HG02610 (cell line): ENCODE data around the gene FCN3.

Source experiments
- ATAC-seq: cut with Tn5 transposase; IDR thresholded peaks from one replicate; pipeline ENCODE4 v1.9.1; 2021; ENCODE audit warnings: mild to moderate bottlenecking, moderate library complexity; ENCODE audit not compliant: unreplicated experiment

FCN3 gene

GRCh38 chr1:27381969-27382762, 7.5 kb upstream of the FCN3 start:
- no peak for ATAC-seq

DNA sequence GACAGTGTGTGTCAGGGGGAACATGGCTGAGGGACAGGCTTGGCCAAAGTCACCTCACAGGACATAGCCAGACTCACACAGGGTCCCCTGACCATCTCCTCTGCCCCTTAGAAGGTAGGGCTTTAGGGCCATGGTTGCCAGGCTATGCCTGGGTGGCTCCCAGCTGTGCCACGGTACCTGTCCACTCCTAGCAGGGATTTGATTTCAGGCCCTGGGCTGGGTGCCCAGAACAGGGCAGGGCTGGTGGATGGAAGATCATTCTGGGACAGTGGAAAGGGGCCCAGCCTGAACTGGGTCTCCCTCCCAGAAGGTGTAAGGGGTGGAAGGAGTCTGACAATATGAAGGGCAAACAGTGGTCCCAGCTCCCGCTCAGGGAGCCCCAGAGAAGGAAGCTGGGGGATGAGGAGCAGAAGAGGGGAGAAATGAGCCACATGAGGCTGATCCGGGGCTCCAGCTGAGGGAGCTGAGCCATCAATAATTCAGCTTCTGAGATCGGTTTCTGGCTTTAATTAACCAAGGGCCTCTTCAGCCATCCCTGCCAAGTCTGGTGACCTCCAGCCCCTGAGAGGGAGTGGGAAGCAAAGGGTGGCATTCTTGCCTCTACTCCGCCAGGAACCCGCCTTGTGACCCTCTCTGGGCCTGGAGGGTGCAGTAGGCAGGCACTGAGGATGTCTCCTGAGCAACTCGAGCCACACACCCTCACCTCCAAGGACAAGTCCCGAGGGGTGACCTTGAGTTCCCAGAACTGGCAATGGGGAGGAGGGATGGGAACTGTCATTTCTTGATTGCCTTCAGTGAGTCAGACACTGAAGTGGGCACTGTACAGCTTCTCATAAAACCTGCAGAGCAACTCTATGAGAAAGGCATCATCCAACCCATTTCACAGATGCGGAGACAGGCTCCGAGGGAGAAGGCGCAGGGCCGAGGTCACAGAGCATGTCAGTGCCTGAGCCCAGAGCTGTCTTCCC, 6.4 kb upstream of the FCN3 start:
- no peak for ATAC-seq

DNA sequence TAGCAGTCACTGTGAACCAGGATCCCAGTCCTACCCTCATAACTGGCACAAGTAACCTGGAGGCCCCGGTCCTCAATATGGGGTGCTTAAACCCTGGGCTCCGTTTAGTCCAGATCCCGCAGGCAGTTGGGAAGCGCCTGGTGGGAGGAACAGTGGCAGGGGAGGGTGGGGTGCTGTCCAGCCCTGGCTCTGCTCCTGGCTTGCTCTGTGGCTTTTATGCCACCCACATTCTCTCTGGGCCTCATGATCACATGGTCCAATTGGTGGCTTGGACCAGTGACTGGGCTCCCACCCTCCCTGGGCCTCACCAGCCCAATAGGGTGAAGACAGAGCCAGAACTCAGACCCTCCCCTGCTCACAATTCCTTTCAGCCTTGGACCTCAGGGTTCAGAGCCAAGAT, 5.6 kb upstream of the FCN3 start:
- ATAC-seq = no peak

- ATAC-seq = no peak
Observed at GRCh38 chr1:27379564-27380122, 5.0 kb upstream of the FCN3 start.

GRCh38 chr1:27377760-27378495, 3.3 kb upstream of the FCN3 start:
- no peak for ATAC-seq

GRCh38 chr1:27372808-27373690, 1.6 kb downstream of the FCN3 start:
- ATAC-seq = no peak

- no peak for ATAC-seq
Observed at GRCh38 chr1:27372022-27372807, 2.4 kb downstream of the FCN3 start.

DNA sequence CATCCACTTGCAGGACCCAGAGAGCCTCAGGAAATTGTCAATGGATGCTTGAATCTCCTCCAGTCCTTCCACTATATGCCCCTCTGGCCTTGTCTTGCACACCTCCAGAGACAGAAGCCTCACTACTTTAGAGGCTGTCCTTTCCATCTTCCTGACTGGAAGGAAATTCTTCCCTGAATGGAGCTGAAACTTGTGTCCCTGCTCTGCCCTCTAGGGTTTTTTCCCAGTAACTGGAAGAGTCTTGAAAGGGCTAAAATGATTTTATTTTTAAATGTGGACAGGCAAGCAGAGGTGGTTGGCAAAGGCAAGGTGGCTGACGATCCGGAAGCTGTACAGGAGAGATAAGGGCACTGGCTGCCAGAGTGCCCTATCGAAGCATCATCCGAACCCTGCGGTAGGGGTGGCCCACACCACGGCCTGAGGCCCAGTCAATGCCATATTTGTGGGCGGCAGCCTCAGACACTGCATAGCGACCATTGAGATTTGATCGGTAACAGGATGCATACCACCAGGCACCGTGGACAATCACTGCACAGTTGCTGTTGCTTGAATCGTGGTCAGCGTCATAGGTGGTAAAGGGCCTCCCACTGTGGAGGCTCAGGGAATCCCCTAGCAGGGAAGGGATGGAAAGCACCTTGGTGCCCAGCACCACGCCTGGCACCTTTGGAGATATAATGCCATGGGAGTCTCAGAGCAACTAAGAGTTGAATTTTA, 5.6 kb downstream of the FCN3 start:
- ATAC-seq = no peak

GRCh38 chr1:27367160-27367650, 7.4 kb downstream of the FCN3 start:
- ATAC-seq = no peak

GRCh38 chr1:27366411-27367159, 8.0 kb downstream of the FCN3 start, which contains the start of gene MAP3K6:
MAP3K6 (minus strand) TSS chr1:27366961; CDS start chr1:27366597, 364 bp downstream.
- ATAC-seq = no peak

DNA sequence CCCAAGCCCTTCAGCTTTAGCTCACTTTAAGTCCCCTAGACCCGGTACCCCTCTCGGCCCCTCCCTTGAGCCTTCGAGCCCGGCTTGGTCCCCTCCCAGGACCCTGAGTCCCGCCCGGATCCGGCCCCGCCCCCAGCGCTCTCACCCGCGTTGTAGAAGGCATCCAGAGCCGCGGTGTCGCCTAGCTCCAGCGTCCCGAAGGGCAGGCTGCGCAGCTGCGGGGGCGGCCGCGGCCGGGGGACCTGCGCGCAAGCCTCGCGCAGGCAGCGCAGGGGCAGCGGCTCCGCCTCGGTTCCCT, 8.6 kb downstream of the FCN3 start:
- no peak for ATAC-seq

DNA sequence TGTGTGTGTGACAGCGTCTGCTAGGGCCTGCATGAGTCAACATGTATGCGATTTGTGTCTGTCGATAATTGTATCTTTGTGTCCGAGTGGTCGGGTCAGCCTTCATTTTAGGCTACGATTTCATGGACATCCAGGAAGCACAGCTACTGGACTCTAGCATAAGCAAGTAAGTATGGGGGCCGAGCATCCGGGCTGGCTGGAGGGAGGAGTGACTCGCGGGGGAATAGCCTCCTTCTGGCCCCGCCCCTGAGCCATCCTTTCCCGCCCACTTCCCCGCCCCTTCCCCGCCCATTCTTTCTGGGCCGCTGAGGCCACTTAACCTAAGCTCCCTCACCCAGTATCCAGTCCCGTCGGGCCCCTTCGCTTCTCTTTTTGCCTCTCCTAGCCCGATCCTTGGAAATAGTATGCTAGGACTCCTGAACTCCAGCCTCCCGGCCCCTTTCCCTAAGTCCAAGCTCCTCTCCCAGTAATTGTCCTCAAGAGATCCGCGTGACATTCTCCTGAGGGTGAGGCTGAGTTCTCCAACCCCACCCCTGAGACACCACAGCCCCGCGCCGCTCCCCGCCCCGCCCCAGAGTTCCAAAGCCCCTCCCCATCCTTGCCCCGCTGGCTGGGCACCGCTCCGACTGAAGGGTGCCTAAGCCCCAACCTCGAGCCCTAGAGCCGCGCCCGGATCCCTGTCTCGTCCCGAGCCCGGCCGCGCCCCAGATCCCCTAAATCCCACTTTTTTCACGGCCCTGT, 9.1 kb downstream of the FCN3 start:
- peak; percentile 40 for ATAC-seq

GRCh38 chr1:27364696-27365371, 9.8 kb downstream of the FCN3 start:
- no peak for ATAC-seq

DNA sequence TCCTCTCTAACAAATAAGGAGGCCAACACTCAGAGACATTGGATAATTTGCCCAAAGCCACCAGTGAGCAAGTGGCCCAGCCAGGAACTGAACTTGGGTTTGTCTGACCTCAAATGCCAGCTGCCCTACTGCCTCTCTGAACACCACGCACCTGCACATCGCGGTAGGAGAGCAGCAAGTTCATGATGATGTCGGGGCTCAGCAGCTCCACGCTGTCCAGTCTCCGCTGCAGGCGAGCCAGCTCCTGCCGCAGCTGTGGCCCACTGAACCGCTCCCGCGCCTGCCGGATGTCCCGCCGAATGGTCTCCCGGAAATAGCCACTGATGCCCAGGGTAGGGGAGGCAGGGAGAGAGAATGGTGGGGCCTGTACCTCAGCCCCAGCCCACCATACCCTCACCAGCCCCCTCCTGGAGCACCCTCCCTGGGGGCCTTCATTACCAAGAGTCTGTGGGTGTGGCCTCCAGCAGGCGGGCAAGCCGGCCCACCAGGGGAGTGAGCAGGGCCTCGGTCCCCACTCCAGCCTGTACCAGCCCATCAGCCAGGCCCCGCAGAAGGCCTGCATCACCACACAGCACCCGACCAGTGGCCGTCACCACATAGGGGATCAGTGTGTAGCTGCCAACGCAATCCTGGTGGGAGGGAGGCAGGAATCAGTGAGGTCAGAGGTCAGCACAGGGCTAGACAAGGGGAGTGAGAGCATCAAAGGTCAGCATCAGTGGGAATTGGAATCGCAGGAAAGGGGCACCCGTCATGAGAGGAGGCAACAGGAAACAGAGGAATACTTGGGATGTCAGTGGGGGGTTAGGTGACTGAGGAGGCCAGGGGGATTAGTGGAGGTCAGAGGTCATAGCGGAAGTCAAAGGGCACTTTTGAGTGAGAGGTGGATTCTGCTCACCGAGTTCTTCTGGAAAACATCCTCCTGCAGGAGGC, 10.6 kb downstream of the FCN3 start:
- ATAC-seq = no peak

DNA sequence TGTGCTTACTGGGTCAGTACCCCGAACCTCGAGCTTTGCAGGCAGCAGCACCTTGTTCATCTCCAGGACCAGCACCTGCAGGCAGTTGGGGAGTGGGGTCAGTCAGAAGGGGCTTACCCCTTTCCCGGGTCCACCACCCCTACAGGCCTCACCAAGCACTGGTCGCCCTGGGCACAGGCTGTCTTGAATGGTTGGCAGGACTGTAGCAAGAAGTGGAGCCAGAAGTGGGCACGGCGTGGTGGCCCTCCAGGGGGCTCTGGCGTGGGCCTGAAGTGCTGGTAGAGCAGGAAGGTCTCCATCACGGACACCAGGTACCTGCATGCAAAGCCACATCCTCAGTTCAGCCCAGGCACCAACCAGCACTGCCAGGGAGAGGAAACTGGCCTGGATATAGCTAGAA, 13.1 kb downstream of the FCN3 start:
- no peak for ATAC-seq
